AG08395 (cell line): ENCODE results near the gene CLPTM1.
"Not testable (repeated sequence)": the region's sequence is repeated elsewhere in the genome, so short reads cannot be mapped to it uniquely, and the experiment has no call there.

ENCODE experiments used
- DNase-seq: peaks from one replicate; pipeline ENCODE4 v3.0.0; 2012; ENCODE audit warnings: mixed read lengths, low spot score

The CLPTM1 gene

DNA sequence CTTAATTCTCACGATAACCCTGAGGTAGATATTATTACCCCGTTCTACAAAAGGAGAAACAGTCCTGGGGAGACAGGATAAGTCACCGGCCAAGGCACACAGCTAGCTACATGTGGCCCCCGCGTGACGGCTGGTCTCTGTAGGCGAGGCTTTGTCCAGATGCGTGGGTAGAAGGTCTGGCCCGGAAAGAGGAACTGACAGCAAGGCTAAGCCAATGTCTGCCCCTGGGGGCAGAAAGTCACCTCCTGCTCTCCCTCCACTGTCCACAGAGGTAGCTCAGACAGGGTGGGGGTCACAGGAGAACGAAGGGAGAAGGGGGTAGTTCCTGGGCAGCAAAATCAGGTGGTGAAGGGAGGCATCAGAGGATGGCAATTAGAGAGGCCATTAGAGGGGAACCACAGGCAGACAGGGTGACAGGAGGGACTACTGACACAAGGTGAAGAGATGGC, 11.4 kb upstream of the CLPTM1 start:
- peak; percentile 42 for DNase-seq

DNA sequence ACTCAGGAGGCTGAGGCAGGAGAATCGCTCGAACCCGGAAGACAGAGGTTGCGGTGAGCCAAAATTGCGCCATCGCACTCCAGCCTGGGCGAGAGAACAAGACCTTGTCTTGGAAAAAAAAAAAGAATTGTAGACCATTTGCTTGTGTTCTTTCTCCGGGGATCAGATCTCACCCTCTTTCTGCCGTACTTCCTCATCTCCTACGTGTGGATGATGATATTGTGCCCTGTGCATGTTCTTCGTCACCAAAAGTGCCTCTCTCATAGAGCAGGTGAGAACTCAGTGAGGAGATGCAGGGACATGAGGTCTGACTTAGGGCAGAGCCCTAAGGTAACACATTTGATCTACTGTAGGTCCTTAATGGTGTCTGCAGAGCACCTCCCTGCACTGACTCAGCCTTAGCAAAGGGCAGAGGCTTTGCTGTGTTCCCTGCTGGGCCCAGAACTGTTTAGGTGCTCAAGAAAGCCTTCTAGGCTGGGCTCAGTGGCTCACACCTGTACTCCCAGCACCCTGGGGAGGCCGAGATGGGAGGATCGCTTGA, 8.1 kb upstream of the CLPTM1 start:
- DNase-seq: no peak

DNA sequence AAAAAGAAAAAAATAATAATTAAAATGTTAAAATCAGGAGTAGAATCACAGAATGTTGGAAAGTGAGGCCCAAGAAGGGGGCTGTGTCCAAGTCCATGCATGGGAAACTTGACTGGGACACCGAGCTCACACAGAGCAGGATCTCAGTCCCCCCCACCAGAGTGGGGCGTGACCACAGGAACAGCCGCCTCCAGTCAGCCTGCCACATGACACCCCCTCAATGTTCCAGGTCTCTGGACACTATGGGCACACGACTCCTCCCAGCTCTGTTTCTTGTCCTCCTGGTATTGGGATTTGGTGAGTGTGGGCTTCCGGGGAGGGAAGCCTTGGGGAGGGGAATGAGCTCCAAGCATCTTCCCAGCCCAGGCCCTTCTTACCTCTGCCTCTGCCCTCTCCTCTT, 6.9 kb upstream of the CLPTM1 start:
- DNase-seq: no peak

DNA sequence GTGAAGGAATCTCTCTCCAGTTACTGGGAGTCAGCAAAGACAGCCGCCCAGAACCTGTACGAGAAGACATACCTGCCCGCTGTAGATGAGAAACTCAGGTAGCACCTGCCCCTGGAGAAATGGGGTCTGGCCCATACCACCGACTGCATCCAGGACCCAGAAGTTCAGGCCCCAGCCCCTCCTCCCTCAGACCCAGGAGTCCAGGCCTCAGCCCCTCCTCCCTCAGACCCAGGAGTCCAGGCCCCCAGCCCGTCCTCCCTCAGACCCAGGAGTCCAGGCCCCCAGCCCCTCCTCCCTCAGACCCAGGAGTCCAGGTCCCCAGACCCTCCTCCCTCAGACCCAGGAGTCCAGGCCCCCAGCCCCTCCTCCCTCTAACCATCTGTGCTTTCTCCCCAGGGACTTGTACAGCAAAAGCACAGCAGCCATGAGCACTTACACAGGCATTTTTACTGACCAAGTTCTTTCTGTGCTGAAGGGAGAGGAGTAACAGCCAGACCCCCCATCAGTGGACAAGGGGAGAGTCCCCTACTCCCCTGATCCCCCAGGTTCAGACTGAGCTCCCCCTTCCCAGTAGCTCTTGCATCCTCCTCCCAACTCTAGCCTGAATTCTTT, 6.3 kb upstream of the CLPTM1 start:
- DNase-seq: no peak

DNA sequence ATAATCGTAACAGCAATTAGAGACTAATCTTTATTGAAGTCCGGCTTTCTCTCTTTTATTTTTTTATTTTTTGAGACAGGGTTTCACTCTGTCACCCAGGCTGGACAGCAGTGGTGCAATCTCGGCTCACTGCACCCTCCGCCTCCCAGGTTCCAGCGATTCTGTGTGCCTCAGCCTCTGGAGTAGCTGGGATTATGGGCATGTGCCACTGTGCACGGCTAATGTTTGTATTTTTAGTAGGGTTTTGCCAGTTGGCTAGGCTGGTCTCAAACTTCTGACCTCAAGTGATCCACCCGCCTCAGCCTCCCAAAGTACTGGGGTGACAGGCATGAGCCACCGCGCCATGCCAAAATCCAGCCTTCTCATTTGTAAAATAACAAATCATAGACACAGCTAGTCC, 5.6 kb upstream of the CLPTM1 start:
- DNase-seq: no peak

DNA sequence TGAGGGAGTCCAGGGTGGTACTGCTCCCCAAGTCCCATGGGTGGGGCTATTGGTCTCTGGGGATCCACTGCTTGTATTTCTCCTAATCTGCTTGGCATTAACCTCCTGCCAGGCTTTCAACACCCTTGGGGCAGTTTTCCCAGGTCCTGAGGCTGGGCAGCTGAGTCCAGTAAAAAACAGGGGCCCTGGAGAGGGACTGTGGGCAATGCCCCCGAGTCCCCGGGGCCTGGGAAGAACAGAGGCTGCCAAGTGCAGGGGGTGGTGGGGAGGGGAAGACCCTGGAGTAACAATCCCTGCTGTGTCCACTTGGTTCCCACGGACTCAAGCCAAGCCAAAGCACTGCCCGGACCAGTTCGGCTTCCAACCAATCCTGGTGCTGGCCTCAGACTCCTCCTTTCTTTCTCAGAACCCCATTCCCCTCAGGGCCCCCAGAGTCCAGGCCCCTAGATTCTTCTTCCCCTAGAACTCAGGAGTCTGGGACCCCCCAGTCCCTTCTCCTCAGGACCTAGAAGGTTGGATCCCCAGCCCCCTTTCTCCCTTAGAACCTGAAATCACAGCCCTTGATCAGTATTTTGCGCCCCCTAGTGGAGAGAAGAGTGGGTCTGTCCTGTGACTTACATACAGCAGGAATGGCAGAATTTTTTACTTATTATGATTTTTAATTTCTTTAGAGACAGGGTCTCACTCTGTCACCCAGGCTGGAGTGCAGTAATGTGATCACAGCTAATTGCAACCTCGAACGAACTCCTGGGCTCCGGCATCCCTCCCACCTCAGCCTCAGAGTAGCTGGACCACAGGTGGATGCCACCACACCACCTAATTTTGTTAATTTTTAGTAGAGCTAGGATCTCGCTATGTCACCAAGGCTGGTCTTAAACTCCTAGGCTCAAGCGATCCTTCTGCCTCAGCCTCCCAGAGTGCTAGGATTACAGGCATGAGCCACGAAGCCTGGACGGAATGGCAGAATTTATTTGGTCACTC, 3.7 kb upstream of the CLPTM1 start:
- DNase-seq: peak; percentile 86

DNA sequence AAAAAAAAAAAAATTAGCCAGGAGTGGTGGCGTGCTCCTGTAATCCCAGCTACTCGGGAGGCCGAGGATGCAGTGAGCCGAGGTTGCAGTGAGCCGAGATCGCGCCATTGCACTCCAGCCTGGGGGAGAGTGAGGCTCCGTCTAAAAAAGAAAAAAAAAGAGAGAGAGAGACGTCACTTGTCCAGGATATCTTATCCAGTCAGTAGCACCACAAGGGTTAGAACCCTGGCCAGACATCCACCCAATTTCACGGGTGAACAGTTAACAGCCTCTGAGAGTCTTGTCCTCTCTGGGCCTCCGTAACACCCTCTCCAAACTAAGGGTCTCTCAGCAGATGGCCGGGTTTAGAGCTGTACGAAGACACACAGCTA, 917 bp upstream of the CLPTM1 start:
- DNase-seq: no peak

DNA sequence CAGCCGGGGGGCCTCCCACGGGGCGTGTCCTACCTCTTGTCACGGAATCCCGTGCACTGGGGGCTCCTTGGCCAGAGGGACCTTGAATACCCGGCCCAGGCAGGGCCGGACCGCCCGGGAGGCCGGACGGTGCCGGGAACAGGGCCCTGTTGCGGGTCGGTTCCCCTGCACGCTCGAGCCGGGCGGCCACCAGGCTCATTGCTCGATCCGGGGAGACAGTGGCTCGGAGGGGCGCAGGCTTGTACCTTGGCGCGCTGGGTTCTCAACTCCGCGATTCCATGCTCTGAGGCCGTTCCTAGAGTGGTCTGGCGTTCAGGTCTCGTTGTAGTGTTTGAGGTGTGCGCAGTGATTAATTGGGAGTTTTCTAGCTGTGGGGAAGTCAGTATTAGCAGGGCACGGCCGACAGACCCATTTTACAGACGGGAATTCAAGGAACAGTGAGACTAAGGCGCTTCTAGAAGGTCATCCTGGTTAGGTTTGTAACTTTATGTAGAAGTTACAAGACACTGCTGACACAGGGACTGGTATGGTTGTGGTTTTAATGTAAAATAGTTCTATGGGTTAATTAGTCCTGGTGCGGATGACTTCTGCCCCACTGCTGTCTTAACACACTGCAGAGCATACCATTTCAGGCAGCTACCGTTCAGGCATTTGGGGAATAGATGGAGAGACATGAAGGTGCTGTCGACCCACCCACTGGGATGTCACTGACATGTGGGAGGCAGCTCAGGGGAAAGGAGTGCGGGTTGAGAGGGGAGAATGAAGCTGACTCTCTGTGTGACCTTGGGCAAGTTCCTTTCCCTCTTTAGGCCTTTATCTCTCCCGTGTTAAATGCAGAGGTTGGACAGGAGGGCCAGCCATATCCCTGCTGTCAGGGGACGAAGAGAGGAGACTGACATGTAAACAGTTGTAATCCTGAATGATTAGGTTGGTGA, 592 bp downstream of the CLPTM1 start:
- DNase-seq: no peak

DNA sequence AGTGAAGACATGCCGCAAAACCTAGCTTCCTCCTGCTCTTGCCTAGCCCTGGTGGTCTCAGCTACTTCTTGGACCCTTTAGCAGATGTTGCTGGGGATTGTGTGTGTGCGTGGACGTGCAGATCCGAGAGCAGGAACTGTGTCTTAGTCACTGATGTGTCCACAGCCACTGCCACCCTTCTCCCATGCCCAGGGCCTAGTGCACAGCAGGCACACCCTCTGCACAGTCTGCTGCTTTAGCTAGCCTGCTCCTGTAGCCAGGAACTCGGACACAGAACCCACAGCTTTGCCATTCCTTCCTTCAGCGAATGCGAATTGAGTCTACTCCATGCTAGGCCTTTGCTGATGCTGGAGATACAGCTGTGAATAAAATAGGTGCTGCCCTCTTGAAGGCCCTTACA, 2.3 kb downstream of the CLPTM1 start:
- no peak for DNase-seq

DNA sequence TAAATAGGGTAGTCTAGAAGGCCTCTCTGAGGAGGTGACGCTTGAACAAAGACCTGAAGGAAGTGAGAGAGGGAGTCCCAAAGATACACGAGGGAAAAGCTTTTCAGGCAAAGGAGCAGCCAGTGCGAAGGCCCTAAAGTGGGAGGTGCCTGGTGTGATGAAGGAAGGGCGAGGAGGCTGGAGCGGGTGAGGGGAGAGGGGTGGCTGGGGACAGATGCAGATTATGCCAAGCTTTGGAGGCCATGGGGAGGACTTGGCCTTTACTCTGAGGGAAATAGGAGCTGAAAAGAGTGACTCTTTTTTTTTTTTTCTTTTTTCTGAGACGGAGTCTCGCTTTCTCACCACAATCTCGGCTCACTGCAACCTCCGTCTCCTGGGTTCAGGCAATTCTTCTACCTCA, 2.9 kb downstream of the CLPTM1 start:
- DNase-seq: no peak

DNA sequence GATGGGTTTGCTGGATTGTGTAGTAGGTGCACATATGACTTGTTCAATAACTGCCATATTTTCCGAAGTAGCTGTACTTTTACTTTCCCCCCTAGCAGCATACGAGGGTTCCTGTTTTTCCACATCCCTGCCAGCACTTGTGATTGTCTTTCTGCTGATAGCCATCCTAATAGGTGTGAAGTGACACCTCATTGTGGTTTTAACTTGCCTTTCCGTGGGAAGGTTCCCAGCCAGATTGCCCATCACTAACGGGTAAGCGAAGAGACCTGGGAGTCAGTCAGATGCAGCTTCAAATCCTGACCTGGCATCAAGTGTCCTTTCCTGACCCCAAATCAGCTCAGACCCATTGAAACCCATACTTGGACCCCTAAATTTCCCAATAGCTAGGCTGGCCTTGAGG, 4.5 kb downstream of the CLPTM1 start:
- DNase-seq: no peak

DNA sequence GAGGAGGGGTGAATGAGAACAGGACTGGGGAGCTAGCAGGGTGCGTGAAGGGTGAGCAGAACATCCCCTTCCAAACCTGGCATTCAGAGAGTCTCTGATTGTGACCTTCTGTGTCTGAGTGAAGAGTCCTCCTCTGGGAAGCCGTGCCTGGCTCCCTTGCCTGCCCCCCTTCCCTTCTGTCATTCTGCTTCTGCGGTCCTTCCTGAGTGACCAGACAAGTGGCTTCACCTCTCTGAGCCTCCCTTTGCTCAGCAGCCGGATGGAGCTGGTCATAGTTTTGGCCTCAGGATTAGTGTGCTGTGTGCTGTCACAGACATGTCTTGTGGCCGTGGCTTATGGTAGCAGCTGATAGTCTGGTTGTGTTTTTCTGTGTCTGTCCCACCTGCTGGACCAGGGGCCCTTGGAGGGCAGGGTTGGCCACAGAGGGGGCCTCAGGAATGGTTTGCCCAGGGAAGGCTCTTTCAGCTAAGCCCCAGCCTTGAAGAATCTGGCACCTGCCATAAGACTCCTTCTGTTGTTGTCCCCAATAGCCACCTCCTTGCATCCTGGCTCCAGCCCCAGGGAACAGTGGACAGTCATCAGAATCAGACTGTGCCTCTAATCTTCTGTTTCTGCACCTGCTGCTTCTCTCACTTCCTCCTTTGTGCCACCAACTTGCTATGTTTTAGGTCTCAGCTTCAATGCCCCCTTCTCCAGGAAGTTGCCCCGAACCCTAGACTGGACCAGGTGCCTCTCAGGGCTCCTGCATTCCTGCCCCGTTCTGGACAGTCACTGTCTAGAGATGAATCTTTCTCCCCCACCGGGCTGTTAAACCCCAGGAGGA, 5.9 kb downstream of the CLPTM1 start:
- DNase-seq: no peak

DNA sequence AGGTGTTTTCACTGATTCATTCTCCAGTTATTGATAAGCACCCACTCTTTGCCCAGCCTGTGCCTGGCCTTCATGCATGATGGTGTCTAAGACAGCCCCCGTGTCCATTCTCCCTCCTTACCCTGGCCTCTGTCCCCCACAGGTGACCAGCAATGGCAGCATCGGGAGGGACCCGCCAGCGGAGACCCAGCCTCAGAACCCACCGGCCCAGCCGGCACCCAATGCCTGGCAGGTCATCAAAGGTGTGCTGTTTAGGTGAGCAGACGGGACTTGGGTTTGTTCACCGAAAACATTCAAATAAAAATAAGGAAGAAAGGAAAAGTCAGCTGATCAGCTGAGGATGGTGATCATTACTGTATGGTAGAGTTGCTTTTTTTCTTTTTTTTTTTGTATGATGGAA, 6.6 kb downstream of the CLPTM1 start:
- no peak for DNase-seq

DNA sequence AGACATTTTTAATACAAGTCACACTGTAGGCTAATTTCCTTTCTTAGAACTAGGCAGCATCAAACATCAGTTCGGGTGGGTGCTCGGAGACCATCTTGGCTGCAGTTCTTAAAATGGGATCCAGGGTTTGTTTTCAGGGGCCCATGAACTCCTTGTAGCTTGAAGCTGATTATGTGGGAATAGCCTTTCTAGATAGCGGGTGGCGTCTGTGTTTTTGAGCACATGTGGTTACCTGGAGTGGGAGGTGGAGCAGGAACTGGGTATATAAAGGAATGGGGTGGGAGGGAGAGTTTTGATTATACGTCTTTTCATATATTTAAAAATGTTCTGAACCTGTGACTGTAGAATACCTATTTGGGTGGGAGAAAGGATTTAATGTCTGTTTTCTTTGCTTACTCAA, 12.9 kb downstream of the CLPTM1 start:
- DNase-seq: no peak

DNA sequence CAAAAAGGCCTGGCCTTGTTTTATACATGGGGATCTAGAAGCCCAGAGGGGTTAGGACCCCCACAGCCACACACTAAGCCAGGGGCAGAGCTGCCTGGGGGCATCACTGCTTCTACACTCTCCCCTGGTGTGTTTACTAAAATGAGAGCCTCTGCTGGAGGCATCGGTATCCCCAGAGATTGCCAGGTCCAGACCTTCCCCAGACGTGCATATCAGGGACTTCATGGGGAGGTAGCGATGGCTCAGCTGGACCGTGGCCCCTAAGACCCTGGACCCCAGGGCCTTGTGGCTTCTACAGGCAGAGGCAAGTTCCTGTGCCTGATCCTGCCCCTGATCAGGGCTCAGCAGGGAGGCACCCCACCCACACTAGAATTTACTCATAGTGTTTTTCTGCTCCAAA, 13.5 kb downstream of the CLPTM1 start:
- no peak for DNase-seq

DNA sequence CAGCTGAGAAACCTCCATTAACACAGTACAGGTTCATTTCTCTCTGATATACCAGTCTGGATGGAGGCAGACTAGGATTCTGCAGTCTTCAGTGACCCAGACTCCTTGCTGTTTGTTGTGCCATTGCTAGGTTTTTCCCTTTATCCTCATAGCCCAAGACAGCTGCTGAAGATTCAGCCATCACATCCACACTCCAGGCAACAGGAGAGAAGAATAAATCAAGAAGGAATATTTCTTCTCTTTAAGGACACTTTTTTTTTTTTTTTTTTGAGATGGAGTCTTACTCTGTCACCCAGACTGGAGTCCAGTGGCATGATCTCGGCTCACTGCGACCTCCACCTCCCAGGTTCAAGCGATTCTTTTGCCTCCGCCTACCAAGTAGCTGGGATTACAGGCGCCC, 14.3 kb downstream of the CLPTM1 start:
- no peak for DNase-seq

DNA sequence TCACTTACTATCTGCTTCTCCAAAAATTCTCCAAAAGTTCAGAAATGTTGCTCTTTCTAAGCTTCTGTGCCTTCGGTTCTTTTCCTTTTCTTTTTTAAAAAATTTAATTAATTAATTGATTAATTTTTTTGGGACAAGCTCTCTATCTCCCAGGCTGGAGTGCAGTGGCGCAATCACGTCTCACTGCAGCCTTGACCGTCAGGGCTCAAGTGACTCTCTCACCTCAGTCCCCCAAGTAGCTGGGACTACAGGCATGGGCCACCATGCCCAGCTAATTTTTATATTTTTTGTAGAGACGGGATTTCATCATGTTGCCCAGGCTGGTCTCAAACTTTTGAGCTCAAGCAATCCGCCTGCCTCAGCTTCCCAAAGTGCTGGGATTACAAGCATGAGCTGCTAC, 16.3 kb downstream of the CLPTM1 start:
- DNase-seq: not testable (repeated sequence)

DNA sequence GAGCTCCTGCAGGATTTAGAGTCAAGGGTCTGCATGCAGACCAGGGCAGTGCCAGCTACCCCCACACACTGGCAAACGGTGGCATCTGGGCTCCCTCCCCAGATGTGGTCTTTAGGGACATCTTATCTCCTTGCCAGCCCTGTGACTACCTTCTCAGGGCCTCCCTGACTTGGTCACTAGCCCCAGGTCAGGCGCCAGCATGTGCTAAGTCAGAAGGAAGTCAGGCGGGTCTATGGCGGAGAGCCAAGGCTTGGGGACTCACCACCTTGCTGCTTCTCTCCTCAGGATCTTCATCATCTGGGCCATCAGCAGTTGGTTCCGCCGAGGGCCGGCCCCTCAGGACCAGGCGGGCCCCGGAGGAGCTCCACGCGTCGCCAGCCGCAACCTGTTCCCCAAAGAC, 17.6 kb downstream of the CLPTM1 start:
- DNase-seq: no peak

DNA sequence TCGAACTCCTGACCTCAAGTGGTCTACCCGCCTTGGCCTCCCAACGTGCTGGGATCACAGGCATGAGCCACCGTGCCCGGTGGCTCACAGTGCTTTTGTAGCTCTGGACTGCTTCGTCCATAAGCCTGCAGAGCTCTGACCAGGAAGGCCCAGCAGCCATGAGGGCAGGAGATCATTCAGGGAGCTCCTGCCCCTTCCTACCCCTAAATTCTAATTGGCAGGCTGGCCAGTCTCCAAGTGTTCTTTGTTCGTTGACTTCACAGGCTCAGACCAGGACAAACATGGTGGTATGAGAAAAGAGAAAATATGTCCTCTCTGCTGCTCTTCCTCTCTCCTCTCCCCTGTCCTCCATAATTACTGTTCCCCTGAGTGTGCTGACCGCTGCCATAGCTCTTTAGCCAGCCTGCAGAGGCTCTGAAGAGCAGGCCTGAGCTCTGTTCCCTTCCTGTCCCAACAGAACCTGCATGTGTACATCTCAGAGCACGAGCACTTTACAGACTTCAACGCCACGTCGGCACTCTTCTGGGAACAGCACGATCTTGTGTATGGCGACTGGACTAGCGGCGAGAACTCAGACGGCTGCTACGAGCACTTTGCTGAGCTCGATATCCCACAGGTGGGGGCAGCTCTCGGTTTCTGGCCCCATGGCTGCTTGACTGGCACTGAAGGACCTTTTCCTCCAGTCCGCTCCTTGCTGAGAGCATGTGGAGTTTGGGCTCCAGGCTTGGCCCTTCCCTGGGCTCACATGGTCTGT, 19.0 kb downstream of the CLPTM1 start:
- no peak for DNase-seq

DNA sequence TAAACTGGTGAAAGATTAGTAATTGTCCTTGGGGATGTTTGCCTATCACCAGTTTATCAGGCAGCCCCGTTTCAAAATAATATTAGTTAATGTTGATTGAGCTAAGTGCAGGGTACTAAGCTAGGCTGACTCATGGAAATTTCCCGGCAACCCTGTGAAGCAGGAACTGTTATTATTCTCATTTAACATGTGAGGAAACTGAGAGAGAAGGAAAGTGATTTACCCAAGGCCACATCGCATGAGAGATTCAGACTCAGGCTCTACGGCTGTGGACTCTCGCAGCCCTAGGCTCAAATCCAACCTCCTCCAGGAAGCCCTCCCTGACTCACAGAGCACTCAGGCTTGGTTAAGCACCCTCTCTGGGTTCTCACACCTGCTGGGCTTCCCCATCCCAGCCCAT, 19.7 kb downstream of the CLPTM1 start:
- no peak for DNase-seq

DNA sequence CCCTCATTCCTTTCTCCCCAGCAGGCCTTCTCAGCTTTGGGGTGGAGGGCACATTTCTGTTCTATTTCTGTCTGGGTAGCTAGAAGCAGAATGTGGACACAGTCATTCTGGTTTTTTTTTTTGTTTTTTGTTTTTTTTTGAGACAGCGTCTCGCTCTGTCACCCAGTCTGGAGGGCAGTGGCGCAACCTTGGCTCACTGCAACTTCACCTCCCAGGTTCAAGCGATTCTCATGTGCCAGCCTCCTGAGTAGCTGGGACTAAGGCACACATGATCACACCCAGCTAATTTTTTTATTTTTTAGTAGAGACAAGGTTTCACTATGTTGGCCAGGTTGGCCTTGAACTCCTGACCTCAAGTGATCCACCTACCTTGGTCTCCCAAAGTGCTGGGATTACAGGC, 20.3 kb downstream of the CLPTM1 start:
- DNase-seq: no peak
